Iris pigment epithelial cell (primary cell): Measurements from ENCODE around the gene STT3A.
A peak's percentile ranks its signal among the peaks of the same experiment; 100 is the strongest.

Source experiments
- DNase-seq: peaks from one replicate; pipeline ENCODE4 v3.0.0-alpha.2; 2011; ENCODE audit warnings: low read depth

Gene STT3A

DNA sequence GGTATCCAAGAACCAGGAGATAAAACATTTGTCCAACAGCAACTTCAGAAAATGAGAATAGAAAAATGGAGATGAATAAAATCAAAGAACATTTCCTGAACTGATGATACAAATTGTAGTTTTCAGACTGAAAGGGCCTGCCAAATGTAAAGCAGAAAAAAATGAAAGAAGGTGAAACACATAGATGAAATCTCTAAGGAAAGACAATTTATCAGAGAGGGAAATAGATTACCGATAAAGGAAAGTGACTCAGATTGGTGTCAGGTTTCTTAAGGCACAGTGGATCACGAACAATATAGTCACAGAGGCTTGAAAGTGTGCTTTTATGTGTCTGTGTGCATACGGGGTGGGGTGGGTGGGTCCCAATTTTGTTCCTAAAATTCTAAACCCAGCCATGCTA, 4.1 kb upstream of the STT3A start:
- DNase-seq, result peak; percentile 30

DNA sequence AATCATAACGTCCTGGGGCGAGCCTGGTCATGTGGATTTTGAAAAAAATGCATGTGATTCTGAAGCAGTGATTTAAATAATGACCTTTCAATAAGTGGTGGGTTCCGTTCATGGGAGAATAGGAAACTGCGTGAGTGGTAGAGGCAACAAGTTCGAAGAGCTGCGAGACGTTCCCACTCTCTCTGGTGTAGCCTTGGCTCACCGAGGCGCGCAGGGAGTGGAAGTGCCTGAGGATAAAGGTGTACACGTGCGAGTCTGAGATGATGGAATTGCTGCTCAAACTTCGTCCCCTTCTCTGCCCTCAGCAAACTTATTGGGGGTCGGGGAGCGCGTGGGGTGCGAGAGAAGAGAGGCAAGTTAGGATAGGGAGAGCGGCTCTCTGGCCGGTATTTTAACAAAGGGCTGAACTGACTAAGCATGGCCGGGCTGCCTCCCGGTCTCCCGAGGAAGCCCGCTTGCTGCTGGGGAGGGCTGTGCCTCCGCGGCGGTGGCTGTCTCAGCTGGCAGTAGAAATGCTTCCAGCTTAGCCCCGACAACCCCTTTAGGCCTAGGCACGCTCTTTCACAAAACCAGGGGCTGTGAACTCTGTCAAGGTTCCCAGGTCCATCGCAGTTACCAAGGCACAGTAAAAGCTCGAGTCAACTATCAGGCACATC, 875 bp upstream of the STT3A start:
- DNase-seq, result peak; percentile 47

DNA sequence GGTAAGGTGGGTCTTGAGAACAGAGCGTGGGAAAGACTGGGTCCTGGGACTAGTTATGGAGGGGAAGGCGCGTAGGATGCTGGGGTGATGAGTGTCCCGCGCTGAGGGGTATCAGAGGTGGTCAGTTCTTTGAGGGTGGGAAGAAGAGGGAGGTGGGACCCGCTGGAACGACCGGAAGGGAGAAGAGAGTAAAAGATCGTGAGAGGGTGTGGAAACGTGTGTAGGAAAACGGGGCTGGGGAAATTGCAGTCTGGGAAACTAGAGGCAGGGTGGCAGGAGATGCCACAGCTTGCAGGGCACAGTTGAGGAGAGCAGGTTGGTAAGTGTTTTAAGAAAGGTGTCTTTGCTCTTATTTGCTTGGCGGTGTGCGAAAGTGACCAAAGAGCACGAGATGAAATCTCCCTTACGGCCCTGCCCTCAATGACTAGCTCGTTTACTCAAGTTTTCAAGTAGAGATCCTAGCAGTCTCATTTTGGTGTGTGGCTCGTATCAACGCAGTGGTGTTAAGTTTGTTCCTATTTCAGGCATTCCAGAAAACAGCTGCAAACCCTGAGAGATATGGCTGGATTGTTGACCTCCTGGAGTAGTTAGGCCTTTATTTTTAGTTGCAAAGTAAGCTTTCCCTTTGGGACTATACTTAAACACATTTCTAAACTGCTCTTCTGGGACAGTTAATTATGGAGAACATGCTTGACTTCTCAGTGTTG, 615 bp downstream of the STT3A start:
- peak; percentile 41 for DNase-seq

DNA sequence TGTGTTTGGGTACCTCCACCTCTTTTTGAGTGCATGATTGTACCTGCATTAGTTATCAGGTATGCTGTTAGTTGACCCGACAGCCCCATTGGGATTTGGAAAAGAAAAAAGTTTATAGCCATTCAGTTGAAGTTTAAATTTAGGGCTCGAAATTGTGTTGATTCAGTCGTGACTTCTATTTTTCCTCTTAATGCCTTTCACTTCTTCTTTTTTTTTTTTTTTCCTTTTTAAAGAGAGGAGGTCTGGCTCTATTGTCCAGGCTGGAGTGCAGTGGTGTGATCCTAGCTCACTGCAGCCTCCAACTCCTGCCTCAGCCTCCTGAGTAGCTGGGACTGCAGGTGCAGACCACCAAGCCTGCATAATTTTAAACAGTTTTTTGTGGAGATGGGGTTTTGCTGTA, 2.3 kb downstream of the STT3A start:
- DNase-seq, result no peak

DNA sequence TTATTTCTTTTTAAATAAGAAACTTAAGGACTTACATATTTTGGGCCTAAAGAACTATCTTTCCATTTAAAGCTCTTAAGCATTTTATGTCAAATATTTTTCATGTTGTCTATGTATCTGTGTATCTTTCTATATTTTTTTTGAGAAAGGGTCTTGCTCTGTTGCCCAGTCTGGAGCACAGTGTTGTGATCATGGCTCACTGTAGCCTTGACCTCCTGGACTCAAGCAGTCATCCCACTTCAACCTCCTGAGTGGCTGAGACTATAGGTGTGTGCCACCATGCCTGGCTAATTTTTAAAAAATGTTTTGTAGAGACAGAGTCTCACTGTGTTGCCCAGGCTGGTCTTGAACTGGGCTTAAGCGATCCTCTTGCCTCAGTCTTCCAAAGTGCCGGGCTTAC, 8.0 kb downstream of the STT3A start:
- no peak for DNase-seq

DNA sequence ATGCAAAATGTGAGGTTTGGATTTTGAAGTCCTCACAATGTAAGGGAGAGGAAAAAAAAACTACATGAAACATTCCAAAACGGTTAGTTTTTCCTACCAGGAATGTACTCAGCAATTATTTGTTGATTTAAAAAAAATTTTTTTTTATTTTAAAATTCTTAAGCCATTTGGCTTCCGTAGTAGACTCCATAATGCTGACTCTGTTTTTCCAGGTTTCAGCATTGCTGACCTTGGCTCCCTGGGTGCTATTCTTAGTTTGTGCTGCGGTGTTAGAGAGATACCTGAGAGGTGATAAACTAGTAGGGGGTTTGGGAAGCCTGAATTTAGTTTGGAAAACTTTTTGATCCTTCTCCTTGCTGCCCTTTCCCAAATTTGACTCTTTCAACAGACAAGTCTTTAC, 10.6 kb downstream of the STT3A start:
- DNase-seq, result peak; percentile 45

DNA sequence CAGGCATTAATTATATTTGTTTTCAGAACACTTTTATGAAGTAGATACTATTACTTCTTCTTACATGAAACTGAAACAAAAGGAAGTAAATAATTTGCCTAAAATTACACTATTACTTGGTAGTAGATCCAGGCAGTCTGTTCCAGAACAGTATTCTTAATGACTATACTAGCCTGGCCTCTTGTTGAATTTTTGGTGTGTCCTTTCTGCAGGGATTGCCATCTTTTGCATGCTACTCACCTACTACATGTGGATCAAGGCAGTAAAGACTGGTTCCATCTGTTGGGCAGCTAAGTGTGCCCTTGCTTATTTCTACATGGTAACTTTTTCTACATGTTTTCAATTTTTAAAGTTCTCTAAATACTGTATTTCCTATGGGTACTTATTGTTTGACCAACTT, 12.8 kb downstream of the STT3A start:
- DNase-seq, result no peak

DNA sequence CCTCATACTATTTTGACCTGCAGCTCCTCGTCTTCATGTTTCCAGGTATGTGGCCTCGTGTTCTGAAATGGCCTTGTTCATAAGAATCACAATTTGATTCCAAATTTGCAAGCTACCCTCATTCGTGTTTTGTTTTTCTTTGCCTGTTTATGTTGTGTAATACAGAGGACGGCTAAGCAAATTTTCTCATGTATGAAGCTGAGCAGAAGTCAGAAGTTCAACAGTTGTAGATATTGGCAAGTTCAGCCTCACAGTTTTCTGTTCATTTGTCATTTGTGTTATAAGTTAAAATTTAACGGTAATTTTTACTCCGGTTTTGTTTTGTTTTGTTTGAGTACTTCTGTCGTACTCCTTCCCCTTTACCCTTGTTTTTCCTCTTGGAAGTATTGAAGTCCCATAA, 16.9 kb downstream of the STT3A start:
- no peak for DNase-seq

DNA sequence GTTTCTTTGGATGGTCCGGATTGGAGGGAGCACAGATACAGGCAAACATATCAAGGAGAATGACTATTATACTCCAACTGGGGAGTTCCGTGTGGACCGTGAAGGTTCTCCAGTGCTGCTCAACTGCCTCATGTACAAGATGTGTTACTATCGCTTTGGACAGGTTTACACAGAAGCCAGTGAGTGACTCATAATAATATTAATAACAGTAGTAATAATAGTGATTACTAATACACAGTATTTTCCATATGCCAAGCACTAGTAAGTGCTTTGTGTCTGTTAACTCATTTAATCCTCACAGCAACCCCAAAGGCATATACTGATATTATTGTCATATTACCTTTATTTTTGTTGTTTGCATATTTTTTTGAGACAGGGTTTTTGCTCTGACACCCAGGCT, 25.7 kb downstream of the STT3A start:
- DNase-seq, result peak; percentile 22

DNA sequence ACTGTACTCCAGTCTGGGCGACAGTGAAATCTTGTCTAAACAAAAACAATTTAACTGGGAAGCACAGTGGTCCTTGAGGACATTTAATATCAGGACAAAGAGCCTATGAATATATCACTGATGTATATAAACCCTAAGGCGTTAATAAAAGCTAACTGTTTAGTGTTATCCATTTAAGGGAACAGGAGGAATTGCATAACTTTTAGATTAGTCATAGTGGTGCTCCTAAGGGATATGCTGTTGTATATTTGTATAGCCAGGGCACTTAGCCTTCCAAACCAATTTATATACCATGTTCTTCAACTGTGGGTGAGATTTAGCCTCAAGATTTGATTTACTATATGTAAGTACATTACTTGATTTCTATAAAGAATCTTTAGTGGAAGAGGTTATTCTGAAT, 29.3 kb downstream of the STT3A start:
- peak; percentile 37 for DNase-seq

DNA sequence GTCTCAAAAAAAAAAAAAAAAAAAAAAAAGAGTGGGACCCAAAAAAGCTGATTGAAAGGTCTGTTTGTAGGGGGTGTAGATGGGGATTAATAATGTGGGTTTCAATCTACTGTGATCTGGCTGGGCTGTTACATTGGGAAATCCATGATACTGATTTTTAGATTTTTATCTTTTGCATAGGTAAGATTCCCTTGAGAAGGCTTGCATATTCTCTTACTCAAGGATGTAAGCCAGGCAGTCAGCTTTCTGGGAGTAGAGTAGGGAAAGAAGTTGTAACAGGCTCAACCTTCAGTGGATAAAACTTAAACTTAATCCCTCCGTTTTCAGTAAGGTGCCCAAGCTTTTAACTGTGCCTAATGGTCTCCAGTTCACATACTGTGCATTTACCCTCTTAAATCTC, 30.4 kb downstream of the STT3A start:
- no peak for DNase-seq

DNA sequence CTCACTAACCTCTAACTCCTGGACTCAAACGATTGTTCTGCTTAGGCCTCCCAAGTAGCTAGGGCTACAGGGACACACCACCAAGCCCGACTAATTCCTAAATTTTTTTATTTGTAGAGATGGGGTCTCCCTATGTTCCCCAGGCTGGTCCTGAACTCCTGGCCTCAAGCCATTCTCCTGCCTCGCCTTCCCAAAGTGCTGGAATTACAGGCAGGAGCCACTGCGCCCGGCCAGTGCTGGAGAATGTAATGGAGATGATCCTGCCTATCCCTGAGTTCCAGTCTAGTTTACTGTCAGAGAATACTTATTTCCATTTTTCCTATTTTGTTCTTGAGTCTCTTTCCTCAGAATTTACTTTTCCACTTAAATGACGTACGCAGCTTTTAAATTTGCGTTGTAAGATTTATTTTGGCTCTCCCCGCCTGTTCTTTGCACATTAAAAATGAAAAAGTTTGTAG, 32.1 kb downstream of the STT3A start, which contains the start of gene CHEK1:
TSS of gene CHEK1 (plus strand) at position 408 of the 458 bp plus-strand sequence. CDS start 1,606 bp downstream, outside the sequence.
- DNase-seq, result no peak

DNA sequence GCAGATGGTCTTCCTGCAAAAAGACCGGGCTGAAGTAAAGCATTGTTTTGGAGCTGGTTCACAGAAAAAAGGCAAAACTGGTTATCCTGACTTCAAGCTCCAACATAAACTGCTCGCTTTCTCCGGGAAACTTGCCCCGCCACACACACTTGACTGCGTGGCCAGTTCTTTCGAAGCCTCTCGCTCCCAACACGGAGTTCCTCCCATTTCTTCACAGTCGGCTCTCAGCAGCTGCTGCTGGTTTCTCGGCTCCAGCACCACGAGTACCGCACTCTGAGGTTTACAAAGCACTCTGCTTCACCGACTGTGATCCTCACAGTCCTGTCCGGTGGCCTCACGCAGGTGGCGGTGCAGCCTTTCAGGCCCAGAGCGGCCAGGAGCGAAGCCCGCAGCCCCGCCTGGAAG, 32.6 kb downstream of the STT3A start:
- peak; percentile 70 for DNase-seq

DNA sequence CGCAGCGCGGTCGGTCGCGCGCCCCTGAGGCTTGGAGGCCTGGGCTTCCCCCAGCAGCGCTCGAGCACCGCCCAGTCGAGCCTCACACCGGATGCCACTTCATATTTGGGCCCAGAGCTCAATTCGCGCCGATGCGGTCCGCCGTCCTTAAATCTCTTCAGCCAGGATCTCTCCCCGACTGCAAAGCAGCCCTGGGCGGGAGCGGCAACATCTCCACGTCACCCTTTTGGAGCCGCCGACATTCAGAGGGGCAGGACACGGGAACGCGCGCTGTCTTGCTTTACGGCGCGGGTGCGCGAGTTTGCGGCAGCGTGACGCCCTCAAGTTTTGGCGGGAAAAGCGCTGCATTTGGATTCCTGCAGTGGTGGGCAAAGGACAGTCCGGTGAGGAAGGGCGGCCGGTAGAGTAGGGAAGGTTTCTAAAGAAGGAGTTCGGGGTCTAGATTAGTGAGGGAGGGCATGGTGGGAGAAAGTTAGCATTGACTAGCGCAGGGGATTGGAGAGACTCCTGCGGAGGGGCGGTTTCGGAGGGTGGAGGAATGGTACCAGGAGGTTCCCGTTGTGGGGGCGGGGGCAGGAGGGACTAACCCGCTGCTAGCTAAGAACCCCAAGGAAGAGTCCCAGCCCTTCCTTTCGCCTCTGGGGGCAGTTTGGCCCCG, 33.1 kb downstream of the STT3A start:
- DNase-seq, result peak; percentile 85

DNA sequence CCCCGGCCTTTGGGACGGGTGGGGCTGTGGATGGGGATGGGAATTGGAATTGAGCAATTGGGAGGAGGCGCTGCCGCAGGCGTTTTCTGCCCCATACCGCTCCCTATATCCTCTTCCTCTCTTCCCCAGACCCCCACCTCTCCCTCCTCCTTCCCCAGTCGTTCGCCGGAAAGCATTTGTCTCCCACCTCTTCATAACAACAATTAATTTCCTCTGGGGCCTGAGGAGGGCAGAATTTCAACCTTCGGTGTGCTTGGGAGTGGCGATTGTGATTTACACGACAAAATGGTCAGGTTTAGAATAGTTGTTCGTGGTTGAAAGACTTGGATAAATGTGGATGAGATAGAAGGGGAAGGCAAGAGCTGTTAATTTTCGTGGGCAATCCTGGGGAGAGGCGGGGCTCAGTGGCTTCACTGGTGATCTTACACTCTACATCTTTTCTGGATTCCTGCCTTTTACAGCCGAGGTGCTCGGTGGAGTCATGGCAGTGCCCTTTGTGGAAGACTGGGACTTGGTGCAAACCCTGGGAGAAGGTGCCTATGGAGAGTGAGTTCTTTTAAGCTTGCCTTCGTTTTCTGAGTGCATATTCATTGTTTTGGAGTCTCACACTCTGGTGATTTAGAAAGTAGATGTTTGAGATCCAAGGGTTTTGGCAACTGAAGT, 33.8 kb downstream of the STT3A start:
- DNase-seq, result peak; percentile 69

DNA sequence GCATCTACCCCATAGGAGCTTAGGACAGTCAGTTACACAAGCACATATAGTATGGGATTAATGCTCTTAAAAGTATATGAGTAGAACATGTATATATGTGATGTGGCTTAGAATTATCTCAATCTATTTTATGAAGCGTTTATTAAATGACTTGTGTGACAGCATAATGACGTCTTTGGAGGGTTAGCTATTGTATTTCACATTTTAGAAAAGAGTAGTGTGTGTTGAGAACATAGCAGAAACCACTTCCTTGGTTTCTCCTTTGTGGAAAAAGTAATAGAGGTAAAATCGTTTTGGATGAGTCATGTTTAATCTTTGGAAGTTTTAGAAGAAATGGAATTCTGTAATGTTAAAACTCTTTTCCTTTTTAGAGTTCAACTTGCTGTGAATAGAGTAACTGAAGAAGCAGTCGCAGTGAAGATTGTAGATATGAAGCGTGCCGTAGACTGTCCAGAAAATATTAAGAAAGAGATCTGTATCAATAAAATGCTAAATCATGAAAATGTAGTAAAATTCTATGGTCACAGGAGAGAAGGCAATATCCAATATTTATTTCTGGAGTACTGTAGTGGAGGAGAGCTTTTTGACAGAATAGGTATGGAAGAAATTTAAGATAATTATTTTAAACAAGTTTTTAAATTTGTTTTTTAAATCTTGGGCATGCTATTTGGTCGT, 34.7 kb downstream of the STT3A start:
- peak; percentile 14 for DNase-seq

DNA sequence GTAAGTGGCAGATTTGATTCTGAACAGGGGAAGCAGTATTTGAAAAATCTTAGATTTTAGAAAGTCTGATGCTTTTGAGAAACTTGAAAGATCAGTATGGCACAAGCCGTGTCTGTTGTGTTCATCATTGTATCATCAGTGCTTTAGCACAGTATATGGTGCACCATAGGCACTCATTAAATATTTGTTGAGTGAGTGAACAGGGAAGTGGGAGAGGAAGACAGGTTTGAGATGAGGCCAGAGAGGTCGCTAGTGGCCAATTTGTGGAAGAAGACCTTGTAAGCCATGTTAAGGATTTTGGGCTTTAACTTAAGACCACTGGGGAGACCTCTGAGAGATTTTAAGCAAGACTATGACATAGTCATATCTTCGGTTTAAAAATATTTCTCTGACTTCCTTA, 45.2 kb downstream of the STT3A start:
- DNase-seq, result no peak

DNA sequence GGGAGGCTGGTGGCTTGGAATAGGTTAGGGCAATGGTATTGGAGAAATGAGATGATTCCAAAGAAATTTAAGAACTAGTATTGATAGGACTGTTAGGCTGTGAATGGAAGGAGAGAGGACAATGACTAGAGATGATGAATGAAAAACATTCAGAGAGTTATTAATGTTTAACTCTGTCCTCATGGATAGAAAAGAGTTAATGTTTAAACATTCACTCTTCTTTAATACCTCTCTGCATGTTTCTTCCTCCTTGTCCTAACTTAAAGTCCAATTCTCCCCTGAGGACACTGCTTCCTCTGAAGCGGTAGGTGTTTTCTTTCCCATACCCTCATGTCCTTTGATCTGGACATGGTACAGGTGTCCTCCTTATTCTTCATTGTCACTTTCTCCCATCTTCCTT, 45.7 kb downstream of the STT3A start:
- DNase-seq, result no peak

DNA sequence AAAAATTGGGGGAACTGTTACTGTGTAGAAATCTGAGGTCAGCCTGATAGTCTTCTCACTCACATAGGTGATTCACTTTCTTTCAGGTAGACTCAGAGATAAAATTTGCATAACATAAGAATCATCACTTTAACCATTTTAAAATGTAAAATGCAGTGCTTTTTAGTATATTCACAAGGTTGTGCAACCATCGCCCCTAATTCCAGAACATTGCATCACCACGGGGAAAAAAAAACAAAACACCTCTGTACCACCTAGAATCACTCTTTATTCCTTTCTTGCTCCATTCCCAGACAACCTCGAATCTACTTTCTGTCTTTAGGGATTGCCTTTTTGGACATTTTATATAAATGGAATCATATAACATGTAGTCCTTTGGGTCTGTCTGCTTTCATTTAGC, 53.2 kb downstream of the STT3A start:
- DNase-seq, result peak; percentile 4

DNA sequence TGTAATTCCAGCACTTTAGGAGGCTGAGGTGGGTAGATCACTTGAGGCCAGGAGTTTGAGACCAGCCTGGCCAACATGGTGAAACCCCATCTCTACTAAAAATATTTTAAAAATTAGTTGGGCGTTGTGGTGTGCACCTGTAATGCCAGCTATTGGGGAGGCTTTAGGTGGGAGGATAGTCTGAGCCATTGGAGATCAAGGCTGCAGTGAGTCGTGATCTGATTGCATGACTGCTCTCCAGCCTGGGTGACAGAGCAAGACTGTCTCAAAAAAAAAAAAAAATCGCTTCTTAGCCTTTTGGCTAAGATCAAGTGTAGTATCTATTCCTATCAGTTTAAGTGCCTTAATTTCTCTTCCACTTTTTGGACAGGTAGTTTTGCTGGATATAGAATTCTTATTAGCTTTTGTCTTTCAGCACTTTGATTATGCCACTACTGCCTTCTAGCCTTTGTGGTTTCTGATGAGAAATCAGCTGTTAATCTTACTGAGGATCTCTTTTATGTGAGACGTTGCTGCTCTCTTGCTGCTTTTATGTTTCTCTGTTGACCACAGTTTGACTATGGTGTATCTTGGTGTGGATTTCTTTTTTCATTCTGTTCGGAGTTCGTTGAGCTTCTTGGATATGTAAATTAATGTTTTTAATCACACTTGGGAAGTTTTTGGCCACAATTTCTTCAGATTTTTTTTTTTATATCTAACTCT, 57.0 kb downstream of the STT3A start:
- DNase-seq, result no peak

DNA sequence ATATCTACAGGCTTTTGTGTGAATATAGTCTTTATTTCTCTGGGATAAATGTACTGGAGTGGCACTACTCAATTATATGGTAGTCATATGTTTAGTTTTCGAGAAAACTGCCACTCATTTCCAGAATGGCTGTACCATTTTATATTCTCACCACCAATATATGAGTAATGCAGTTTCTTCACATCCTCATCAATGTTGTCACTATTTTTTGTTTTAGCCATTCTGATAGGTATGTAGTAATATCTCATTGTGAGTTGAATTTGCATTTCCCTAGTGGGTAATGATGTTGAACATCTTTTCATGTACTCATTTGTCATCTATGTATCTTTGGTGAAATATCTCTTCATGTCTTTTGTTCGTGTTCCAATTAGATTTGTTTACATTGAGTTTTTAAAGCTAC, 70.0 kb downstream of the STT3A start:
- no peak for DNase-seq
